Heart right ventricle (tissue), 16 donors: ENCODE measurements around the gene LGALS7. TPM values are rescaled to one million over a fixed set of nuclear protein-coding genes. Genes with fewer than 3 reads are reported as not detected.
"Not testable (repeated sequence)": the region's sequence is repeated elsewhere in the genome, so short reads cannot be mapped to it uniquely, and the experiment has no call there.

Source experiments
- ATAC-seq, 8 donors: fragments of 200-7000 bp; cut with Tn5 transposase; one replicate each; pipeline ENCODE4 v1.9.1; 2020; ENCODE audit warnings: mild to moderate bottlenecking in 8 of 8, moderate library complexity in 8 of 8, moderate number of reproducible peaks in 1 of 8
- DNase-seq, 2 donors: peaks; one replicate each; pipeline ENCODE4 v3.0.0-alpha.2; 2020
- H3K27ac ChIP-seq, 10 donors: fragments of 200-600 bp; sonication (generic) in 2 of 10; one replicate each; pipeline versions ENCODE4 v1.5.0 to v1.8.0; 2020 to 2022; ENCODE audit warnings: mild to moderate bottlenecking in 3 of 10
- H3K27me3 ChIP-seq, 7 donors: fragments of 200-600 bp; one replicate each; pipeline ENCODE4 v1.8.0; 2021 to 2022; ENCODE audit warnings: mild to moderate bottlenecking in 2 of 7
- H3K36me3 ChIP-seq, 9 donors: fragments of 200-600 bp; sonication (generic) in 1 of 9; one replicate each; pipeline versions ENCODE4 v1.5.0 to v1.8.0; 2020 to 2022; ENCODE audit warnings: mild to moderate bottlenecking in 2 of 9
- H3K4me1 ChIP-seq, 9 donors: fragments of 200-600 bp; sonication (generic) in 1 of 9; one replicate each; pipeline versions ENCODE4 v1.5.0 to v1.8.0; 2020 to 2022; ENCODE audit warnings: mild to moderate bottlenecking in 4 of 9
- H3K4me3 ChIP-seq, 10 donors: fragments of 200-600 bp; sonication (generic) in 2 of 10; one replicate each; pipeline versions ENCODE4 v1.5.0 to v1.8.0; 2020 to 2022; ENCODE audit warnings: mild to moderate bottlenecking in 7 of 10, moderate library complexity in 2 of 10
- H3K9me3 ChIP-seq, 11 donors: fragments of 200-600 bp in 10 of 11; sonication (generic) in 2 of 11; one replicate each; pipeline versions ENCODE4 v1.5.0 to v1.8.0; 2013 to 2022; ENCODE audit warnings: mild to moderate bottlenecking in 2 of 11, control low read depth in 1 of 11, moderate library complexity in 1 of 11
- CTCF ChIP-seq, 9 donors: fragments of 200-600 bp; sonication (generic) in 2 of 9; IDR thresholded peaks; one replicate each; pipeline versions ENCODE4 v1.5.0 to v1.8.0; 2021 to 2022; ENCODE audit warnings: antibody characterized with exemption in 9 of 9, mild to moderate bottlenecking in 5 of 9, moderate library complexity in 1 of 9
- WGBS, 2 donors: extraction: QIAGEN DNeasy Blood & Tissue Kit; methylation state at CpG; one replicate each; pipeline ENCODE4 v1.1.7; 2013; ENCODE audit warnings: inconsistent platforms in 1 of 2; 5-methylcytosine and 5-hydroxymethylcytosine counted together
- intact Hi-C, 10 donors: fragments of 100-400 bp; cut with DNase I; formaldehyde crosslinking; loops; one replicate each; pipeline versions ENCODE4 v1.11.1 to v1.14.2; 2022
- polyA plus RNA-seq, 2 donors: library from polyadenylated mRNA; stranded (reverse); fragments of 200-250 nt; gene quantifications; one replicate each; pipeline ENCODE4 v1.2.3, GENCODE V29; 2013
- total RNA-seq, 10 donors: library from RNA; stranded (reverse); fragmentation: NEBNext Ultra II Directional in 3 of 10; extraction: Animal tissue kit (Norgen Biotek cat#: 25700) in 3 of 10; gene quantifications; one replicate each; pipeline versions ENCODE4 v1.2.1 to v1.2.4, GENCODE V29; 2021 to 2023
- donor health status: Arrhythmogenic right ventricular cardiomyopathy.
- donor health status: ischemic (EF 13 %, LVEDD 7.1; RV severe dilation, severe dysfunction).
- donor health status: healthy with polysubstance abuse.
- donor health status: DM: no; HTN: yes; CAD: no.
- donor health status: DM: no; HTN: no; CAD: no.
- donor health status: ischemic (EF 25% LVEDD 6.9; RV normal size, moderate dysfunction).
- donor health status: ischemic (EF 25% LVEDD 5.7; RV mildly dilated, moderate dysfunction).
- donor health status: healthy.
- donor health status: DM: yes; HTN: yes; CAD: no.
- donor health status: Ischemic cardiomyopathy.
- donor health status: ischemic (EF 35%, LVEDD 5.7; RV mildly dilated, moderate dysfunction).
- donor health status: nonischemic (EF 11% LVEDD 7.7; RV severe dilation, severe dysfunction).
- donor health status: DM: yes; HTN: yes; CAD: no.
- donor health status: PGD.
- donor health status: ischemic (EF 29% LVEDD 5.4; RV normal size, mild dysfunction).
- donor health status: nonischemic (EF 23%, LVEDD 6.1; RV moderate dilation, normal function).

Gene LGALS7
- total and polyA plus RNA-seq, 12 donors: not detected

- H3K27ac ChIP-seq: no peak overlapping the region
- no peaks in the 10 kb centered on the region for H3K9me3 ChIP-seq
- intact Hi-C loops: loop anchor here in 1 of 10 donors (5.0 kb wide), 1 partner anchor 34 kb away; no protein-coding TSS in a partner anchor
- TF ChIP-seq CTCF (IDR thresholded peaks at IDR 0.05): no peak
- no peak for DNase-seq
- no peak for ATAC-seq
- H3K4me3 ChIP-seq: no peak overlapping the region
- WGBS, 2 donors: 90 to 91% methylated on average over 10 of the region's 10 CpGs
- peaks cover 0 to 12% (median 6%) of the 10 kb centered on the region in 9 donors for H3K4me1 ChIP-seq
- H3K36me3 ChIP-seq: no peaks in the 10 kb centered on the region
- H3K27me3 ChIP-seq: no peaks in the 10 kb centered on the region
These were observed 6.9 kb downstream of the LGALS7 start for GRCh38 chr19:38766276-38767047.

GRCh38 chr19:38765214-38765613, 8.1 kb downstream of the LGALS7 start:
- WGBS, 2 donors: 95 to 99% methylated on average over 2 of the region's 2 CpGs
- TF ChIP-seq CTCF (IDR thresholded peaks at IDR 0.05): no peak
- DNase-seq: no peak
- intact Hi-C loops: loop anchor here in 1 of 10 donors (5.0 kb wide), 1 partner anchor 33 kb away; no protein-coding TSS in a partner anchor
- Histone ChIP-seq H3K9me3 (no peaks in the 10 kb centered on the region), H3K27ac (no peak overlapping the region), H3K4me1 (peaks cover 0 to 12% (median 6%) of the 10 kb centered on the region in 9 donors), H3K4me3 (no peak overlapping the region), H3K27me3 (no peaks in the 10 kb centered on the region), H3K36me3 (no peaks in the 10 kb centered on the region)
- ATAC-seq: no peak

GRCh38 chr19:38763795-38764220, 9.5 kb downstream of the LGALS7 start:
- intact Hi-C loops: no loop called here
- Histone ChIP-seq H3K36me3 (no peaks in the 10 kb centered on the region), H3K4me3 (no peak overlapping the region), H3K4me1 (no peaks in the 10 kb centered on the region), H3K9me3 (no peaks in the 10 kb centered on the region), H3K27me3 (no peaks in the 10 kb centered on the region), H3K27ac (no peak overlapping the region)
- DNase-seq (no peak), ATAC-seq (no peak)
- TF ChIP-seq CTCF (IDR thresholded peaks at IDR 0.05): no peak
- WGBS, 2 donors: 94 to 95% methylated on average over 3 of the region's 3 CpGs

GRCh38 chr19:38761884-38762389, 11.4 kb downstream of the LGALS7 start:
- DNase-seq, H3K9me3 ChIP-seq, ATAC-seq, H3K36me3 ChIP-seq, H3K4me3 ChIP-seq, H3K27me3 ChIP-seq, intact Hi-C loops, H3K27ac ChIP-seq, H3K4me1 ChIP-seq: not testable (repeated sequence)
- 92 to 96% methylated on average over 9 of the region's 9 CpGs for WGBS, 2 donors

GRCh38 chr19:38760805-38761517, 12.4 kb downstream of the LGALS7 start:
- DNase-seq, ATAC-seq, H3K9me3 ChIP-seq, H3K4me1 ChIP-seq, H3K36me3 ChIP-seq, H3K27ac ChIP-seq, H3K27me3 ChIP-seq, H3K4me3 ChIP-seq, intact Hi-C loops: not testable (repeated sequence)
- WGBS, 2 donors: 85 to 88% methylated on average over 6 of the region's 6 CpGs
